ENCODE data around the gene IVNS1ABP. TPM values are rescaled to one million over a fixed set of nuclear protein-coding genes. Genes with fewer than 3 reads are reported as not detected.

The IVNS1ABP gene
- total and polyA plus RNA-seq, 2 experiments from 2014 or later: 74.4 to 116 TPM

DNA sequence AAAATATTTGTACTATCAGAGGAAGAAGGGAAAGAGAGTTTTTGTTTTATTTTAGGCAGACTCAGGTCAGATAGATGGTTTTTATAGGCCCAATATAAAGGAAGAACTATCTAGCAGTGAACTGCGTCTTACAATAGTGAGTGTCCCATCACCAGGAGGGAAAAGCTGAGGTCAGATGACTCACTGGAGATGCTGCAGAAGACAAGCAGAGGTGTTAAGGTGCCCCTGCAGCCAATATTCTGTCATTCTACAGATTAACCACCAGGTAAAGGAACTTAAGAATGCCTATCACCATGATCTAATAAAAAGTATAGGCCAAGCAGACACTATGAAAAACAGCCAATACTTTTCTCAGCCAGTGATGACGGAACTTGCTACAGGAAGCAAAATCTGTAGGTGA lies 29.6 kb downstream of the IVNS1ABP start:
- TF ChIP-seq EZH2 (IDR thresholded peaks at IDR 0.05; ENCODE audit: borderline replicate concordance): no peak
- TF ChIP-seq, protein P1, sequence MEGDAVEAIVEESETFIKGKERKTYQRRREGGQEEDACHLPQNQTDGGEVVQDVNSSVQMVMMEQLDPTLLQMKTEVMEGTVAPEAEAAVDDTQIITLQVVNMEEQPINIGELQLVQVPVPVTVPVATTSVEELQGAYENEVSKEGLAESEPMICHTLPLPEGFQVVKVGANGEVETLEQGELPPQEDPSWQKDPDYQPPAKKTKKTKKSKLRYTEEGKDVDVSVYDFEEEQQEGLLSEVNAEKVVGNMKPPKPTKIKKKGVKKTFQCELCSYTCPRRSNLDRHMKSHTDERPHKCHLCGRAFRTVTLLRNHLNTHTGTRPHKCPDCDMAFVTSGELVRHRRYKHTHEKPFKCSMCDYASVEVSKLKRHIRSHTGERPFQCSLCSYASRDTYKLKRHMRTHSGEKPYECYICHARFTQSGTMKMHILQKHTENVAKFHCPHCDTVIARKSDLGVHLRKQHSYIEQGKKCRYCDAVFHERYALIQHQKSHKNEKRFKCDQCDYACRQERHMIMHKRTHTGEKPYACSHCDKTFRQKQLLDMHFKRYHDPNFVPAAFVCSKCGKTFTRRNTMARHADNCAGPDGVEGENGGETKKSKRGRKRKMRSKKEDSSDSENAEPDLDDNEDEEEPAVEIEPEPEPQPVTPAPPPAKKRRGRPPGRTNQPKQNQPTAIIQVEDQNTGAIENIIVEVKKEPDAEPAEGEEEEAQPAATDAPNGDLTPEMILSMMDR (IDR thresholded peaks at IDR 0.05; ENCODE audit: poor library complexity): no peak
- no peak for TF ChIP-seq EZH2phosphoT487 (IDR thresholded peaks at IDR 0.05; ENCODE audit: low read depth, severe bottlenecking, unreplicated experiment)
- 91% methylated on average over 2 of the region's 2 CpGs for WGBS (ENCODE audit: low lambda C conversion rate, missing lambda C conversion rate)
- DNase-seq (ENCODE audit: low spot score): no peak

DNA sequence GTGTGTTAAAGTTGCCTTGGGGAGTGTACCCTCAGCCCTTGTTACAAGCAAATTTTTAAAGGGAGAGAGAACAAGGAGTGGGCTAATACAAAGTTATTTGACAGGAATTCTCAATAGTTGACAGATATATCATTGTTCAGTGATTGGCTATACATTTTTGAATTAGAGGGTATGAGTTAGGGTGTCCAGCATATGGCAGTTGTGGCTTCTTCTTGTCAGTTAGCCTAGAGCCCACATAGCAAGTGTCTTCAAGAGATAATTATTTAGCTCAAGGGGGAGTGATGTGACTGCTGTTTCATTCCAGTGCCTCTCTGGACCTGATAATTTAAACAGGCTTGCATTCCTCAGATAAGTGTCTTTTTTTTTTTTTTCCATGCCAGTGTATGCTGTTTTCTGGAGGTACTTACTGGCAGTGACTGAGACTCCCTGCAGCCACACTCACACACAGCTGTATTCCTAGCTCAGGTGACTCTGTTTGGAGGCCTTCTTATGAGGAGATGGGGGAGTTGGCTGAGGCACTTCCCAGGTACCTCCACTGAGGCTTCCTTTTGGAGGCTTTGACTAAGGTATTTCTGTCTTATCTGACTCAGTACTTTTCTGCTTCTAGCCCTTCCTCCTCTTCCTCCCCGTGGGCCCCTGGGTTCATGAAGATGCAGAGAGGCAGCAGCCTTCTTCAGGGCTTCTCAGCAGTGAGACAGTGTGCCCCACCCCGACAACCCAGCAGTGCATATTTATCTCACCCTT lies 32.3 kb downstream of the IVNS1ABP start:
- no peak for TF ChIP-seq EZH2phosphoT487 (IDR thresholded peaks at IDR 0.05; ENCODE audit: low read depth, severe bottlenecking, unreplicated experiment)
- no peak for TF ChIP-seq EZH2 (IDR thresholded peaks at IDR 0.05; ENCODE audit: borderline replicate concordance)
- TF ChIP-seq, protein P1 (IDR thresholded peaks at IDR 0.05; ENCODE audit: poor library complexity): no peak
- Histone ChIP-seq H3K4me2 (peak overlapping the region; percentile 9), H3K4me1 (ENCODE audit: insufficient read depth) (peaks cover 13% of the 10 kb centered on the region), H3K27ac (no peak overlapping the region), H4K20me1 (ENCODE audit: insufficient read depth, poor library complexity, severe bottlenecking) (no peaks in the 10 kb centered on the region), H3K9me3 (ENCODE audit: low read depth) (no peaks in the 10 kb centered on the region), H3K9me2 (replicated peaks; ENCODE audit: insufficient read depth) (no peaks in the 10 kb centered on the region), H3K27me3 (no peaks in the 10 kb centered on the region), H3K36me3 (replicated peaks; ENCODE audit: insufficient read depth, low read depth) (no peaks in the 10 kb centered on the region), H2AFZ (no peak overlapping the region), H3K4me3 (no peak overlapping the region), H3K79me2 (no peaks in the 10 kb centered on the region)
- DNase-seq (ENCODE audit: low spot score): peak; percentile 35
- WGBS (ENCODE audit: low lambda C conversion rate, missing lambda C conversion rate): 63% methylated on average over 2 of the region's 2 CpGs

More for the DNA sequence above, 29.6 kb downstream of the IVNS1ABP start:
- no peak overlapping the region for H2AFZ ChIP-seq
- H3K36me3 ChIP-seq (replicated peaks; ENCODE audit: insufficient read depth, low read depth): no peaks in the 10 kb centered on the region
- no peak overlapping the region for H3K4me2 ChIP-seq
- H3K4me3 ChIP-seq: no peak overlapping the region
- no peaks in the 10 kb centered on the region for H3K79me2 ChIP-seq
- no peaks in the 10 kb centered on the region for H3K9me2 ChIP-seq (replicated peaks; ENCODE audit: insufficient read depth)
- H3K4me1 ChIP-seq (ENCODE audit: insufficient read depth): peaks cover 13% of the 10 kb centered on the region
- no peaks in the 10 kb centered on the region for H3K9me3 ChIP-seq (ENCODE audit: low read depth)
- H3K27me3 ChIP-seq: no peaks in the 10 kb centered on the region
- no peaks in the 10 kb centered on the region for H4K20me1 ChIP-seq (ENCODE audit: insufficient read depth, poor library complexity, severe bottlenecking)
- no peak overlapping the region for H3K27ac ChIP-seq

DNA sequence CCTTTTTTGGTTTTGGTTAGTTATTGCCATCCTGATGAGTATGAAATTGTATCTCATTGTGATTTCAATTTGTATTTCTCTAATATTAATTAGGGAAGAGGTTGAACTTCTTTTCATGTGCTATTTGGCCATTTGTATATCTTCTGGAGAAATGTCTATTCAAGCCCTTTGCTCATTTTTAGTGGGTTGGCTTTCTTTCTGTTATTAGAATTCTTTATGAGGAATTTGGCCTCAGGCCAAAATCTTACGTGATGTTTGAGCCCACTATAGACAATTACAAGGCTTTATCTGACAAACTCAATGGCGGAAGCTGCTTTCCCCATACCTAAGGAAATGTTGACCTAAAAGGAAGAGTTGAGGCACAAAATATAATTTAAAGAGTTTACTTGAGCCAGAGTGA lies 32.9 kb downstream of the IVNS1ABP start:
- Histone ChIP-seq H3K9me2 (replicated peaks; ENCODE audit: insufficient read depth) (no peaks in the 10 kb centered on the region), H3K9me3 (ENCODE audit: low read depth) (no peaks in the 10 kb centered on the region), H3K27me3 (no peaks in the 10 kb centered on the region), H3K4me3 (no peak overlapping the region), H3K4me1 (ENCODE audit: insufficient read depth) (peaks cover 13% of the 10 kb centered on the region), H3K4me2 (no peak overlapping the region), H3K79me2 (no peaks in the 10 kb centered on the region), H4K20me1 (ENCODE audit: insufficient read depth, poor library complexity, severe bottlenecking) (no peaks in the 10 kb centered on the region), H3K27ac (no peak overlapping the region), H3K36me3 (replicated peaks; ENCODE audit: insufficient read depth, low read depth) (no peaks in the 10 kb centered on the region), H2AFZ (no peak overlapping the region)
- peak; percentile 9 for DNase-seq (ENCODE audit: low spot score)
- WGBS (ENCODE audit: low lambda C conversion rate, missing lambda C conversion rate): 46% methylated on average over 2 of the region's 2 CpGs
- TF ChIP-seq EZH2 (IDR thresholded peaks at IDR 0.05; ENCODE audit: borderline replicate concordance): no peak
- TF ChIP-seq, protein P1 (IDR thresholded peaks at IDR 0.05; ENCODE audit: poor library complexity): no peak

Measured in hepatocyte (in vitro differentiated cells).